Measurements from ENCODE around the gene RPL34.
A peak's percentile ranks its signal among the peaks of the same experiment; 100 is the strongest.

RPL34 gene

DNA sequence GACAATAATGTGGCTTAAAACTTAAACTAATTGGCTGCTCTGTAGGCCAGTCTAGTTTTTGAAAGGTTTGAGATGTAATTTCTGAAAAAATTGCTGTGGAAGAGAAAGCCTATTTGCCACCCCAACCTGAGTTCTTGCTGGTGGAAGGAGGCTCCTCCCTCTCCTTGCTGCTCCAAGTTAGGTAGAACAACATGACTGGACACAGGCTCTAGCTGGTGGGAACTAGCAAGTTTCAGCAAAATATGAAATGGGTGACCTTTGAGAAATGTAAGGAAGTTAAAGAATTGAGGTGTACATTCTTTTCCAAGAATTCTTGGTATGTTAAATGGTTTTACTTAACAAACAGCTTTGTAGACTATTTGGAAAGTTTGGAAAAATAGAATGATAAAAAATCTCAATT, 8.0 kb downstream of the RPL34 start:
- no peak overlapping the region for H3K4me2 ChIP-seq (ENCODE audit: insufficient read depth, low read length)
- DNase-seq (no peak), ATAC-seq (ENCODE audit: insufficient read depth, low read depth) (no peak)
- no peak for TF ChIP-seq EZH2 (IDR thresholded peaks at IDR 0.05; ENCODE audit: borderline replicate concordance, low read depth, low read length, severe bottlenecking)
- TF ChIP-seq, protein P1, sequence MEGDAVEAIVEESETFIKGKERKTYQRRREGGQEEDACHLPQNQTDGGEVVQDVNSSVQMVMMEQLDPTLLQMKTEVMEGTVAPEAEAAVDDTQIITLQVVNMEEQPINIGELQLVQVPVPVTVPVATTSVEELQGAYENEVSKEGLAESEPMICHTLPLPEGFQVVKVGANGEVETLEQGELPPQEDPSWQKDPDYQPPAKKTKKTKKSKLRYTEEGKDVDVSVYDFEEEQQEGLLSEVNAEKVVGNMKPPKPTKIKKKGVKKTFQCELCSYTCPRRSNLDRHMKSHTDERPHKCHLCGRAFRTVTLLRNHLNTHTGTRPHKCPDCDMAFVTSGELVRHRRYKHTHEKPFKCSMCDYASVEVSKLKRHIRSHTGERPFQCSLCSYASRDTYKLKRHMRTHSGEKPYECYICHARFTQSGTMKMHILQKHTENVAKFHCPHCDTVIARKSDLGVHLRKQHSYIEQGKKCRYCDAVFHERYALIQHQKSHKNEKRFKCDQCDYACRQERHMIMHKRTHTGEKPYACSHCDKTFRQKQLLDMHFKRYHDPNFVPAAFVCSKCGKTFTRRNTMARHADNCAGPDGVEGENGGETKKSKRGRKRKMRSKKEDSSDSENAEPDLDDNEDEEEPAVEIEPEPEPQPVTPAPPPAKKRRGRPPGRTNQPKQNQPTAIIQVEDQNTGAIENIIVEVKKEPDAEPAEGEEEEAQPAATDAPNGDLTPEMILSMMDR (IDR thresholded peaks at IDR 0.05; ENCODE audit: borderline replicate concordance, extremely low read depth, low read length, poor library complexity, severe bottlenecking), result no peak
- H3K79me2 ChIP-seq (ENCODE audit: insufficient read depth, low read length), result peaks cover 26% of the 10 kb centered on the region
- peaks cover 23% of the 10 kb centered on the region; the same call in 1 of the 2 replicates for H4K20me1 ChIP-seq (ENCODE audit: insufficient read depth, low read length)
- no peaks in the 10 kb centered on the region for H3K27me3 ChIP-seq (ENCODE audit: insufficient read depth, low read length, poor library complexity)
- H3K36me3 ChIP-seq (ENCODE audit: insufficient read depth, low read length), result peaks cover 98% of the 10 kb centered on the region
- H3K9ac ChIP-seq (ENCODE audit: low read depth, low read length), result no peak overlapping the region
- peaks cover 8% of the 10 kb centered on the region; the same call in 1 of the 2 replicates for H3K4me1 ChIP-seq (ENCODE audit: insufficient read depth, low read length)
- no peaks in the 10 kb centered on the region for H3K9me3 ChIP-seq (ENCODE audit: insufficient read depth, low read length, severe bottlenecking)
- no peak overlapping the region for H2AFZ ChIP-seq (ENCODE audit: low read depth, low read length)
- H3K4me3 ChIP-seq (ENCODE audit: low read depth in 1 of 2, low read length in 2 of 2), result no peak overlapping the region
- H3K27ac ChIP-seq (ENCODE audit: low read length), result no peak overlapping the region

DNA sequence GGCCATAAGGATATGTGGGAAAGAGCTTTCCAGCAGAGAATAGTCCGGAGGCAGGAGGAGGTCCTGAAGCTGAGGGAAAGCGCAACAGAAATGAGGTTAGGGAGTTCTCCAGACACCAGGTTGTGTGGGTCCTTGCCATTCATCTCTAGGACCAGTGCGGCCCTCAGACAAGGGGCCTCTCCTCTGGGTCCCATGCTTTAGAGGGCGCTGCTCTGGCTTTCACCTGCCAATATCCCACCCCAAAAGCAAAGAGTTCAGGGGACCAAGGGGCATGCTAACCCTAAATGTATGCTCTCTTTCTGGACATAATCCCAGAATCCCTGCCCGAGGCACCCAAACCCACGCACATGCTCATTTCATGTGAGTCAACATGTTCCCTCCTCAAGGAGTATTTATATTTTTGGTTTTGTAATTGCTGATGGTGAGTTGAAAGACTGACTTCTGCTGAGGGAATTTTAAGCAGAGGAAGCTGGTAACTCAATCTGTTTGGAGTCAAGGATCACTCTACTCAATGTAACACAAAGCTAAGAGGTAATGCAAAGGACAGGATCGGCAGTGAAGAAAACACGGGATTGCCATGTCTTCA, 14.8 kb downstream of the RPL34 start:
- Histone ChIP-seq H3K4me3 (ENCODE audit: low read depth in 1 of 2, low read length in 2 of 2) (no peak overlapping the region), H3K79me2 (ENCODE audit: insufficient read depth, low read length) (no peaks in the 10 kb centered on the region), H3K4me2 (ENCODE audit: insufficient read depth, low read length) (no peak overlapping the region), H3K27ac (ENCODE audit: low read length) (no peak overlapping the region; the same call in 1 of the 2 replicates), H3K27me3 (ENCODE audit: insufficient read depth, low read length, poor library complexity) (no peaks in the 10 kb centered on the region), H2AFZ (ENCODE audit: low read depth, low read length) (no peak overlapping the region), H4K20me1 (ENCODE audit: insufficient read depth, low read length) (no peaks in the 10 kb centered on the region), H3K9ac (ENCODE audit: low read depth, low read length) (no peak overlapping the region), H3K36me3 (ENCODE audit: insufficient read depth, low read length) (peaks cover 56% of the 10 kb centered on the region), H3K9me3 (ENCODE audit: insufficient read depth, low read length, severe bottlenecking) (no peaks in the 10 kb centered on the region), H3K4me1 (ENCODE audit: insufficient read depth, low read length) (no peaks in the 10 kb centered on the region)
- no peak for ATAC-seq (ENCODE audit: insufficient read depth, low read depth)
- TF ChIP-seq, protein P1 (IDR thresholded peaks at IDR 0.05; ENCODE audit: borderline replicate concordance, extremely low read depth, low read length, poor library complexity, severe bottlenecking), result no peak
- no peak for TF ChIP-seq EZH2 (IDR thresholded peaks at IDR 0.05; ENCODE audit: borderline replicate concordance, low read depth, low read length, severe bottlenecking)
- DNase-seq, result no peak

- DNase-seq (no peak), ATAC-seq (ENCODE audit: insufficient read depth, low read depth) (peak; percentile 44; the same call in 1 of the 3 replicates)
- H3K36me3 ChIP-seq (ENCODE audit: insufficient read depth, low read length), result peaks cover 45% of the 10 kb centered on the region
- H3K4me3 ChIP-seq (ENCODE audit: low read depth in 1 of 2, low read length in 2 of 2), result no peak overlapping the region
- H3K4me1 ChIP-seq (ENCODE audit: insufficient read depth, low read length), result no peaks in the 10 kb centered on the region
- no peak overlapping the region for H3K9ac ChIP-seq (ENCODE audit: low read depth, low read length)
- no peaks in the 10 kb centered on the region for H3K27me3 ChIP-seq (ENCODE audit: insufficient read depth, low read length, poor library complexity)
- no peak overlapping the region for H3K4me2 ChIP-seq (ENCODE audit: insufficient read depth, low read length)
- no peaks in the 10 kb centered on the region for H3K9me3 ChIP-seq (ENCODE audit: insufficient read depth, low read length, severe bottlenecking)
- no peak for TF ChIP-seq EZH2 (IDR thresholded peaks at IDR 0.05; ENCODE audit: borderline replicate concordance, low read depth, low read length, severe bottlenecking)
- TF ChIP-seq, protein P1 (IDR thresholded peaks at IDR 0.05; ENCODE audit: borderline replicate concordance, extremely low read depth, low read length, poor library complexity, severe bottlenecking), result no peak
- no peaks in the 10 kb centered on the region for H4K20me1 ChIP-seq (ENCODE audit: insufficient read depth, low read length)
- H3K79me2 ChIP-seq (ENCODE audit: insufficient read depth, low read length), result no peaks in the 10 kb centered on the region
- no peak overlapping the region for H2AFZ ChIP-seq (ENCODE audit: low read depth, low read length)
- no peak overlapping the region for H3K27ac ChIP-seq (ENCODE audit: low read length)
These were observed 15.9 kb downstream of the RPL34 start for GRCh38 chr4:108636246-108636645.
